ENCODE measurements around the gene SIPA1L3.

DNA sequence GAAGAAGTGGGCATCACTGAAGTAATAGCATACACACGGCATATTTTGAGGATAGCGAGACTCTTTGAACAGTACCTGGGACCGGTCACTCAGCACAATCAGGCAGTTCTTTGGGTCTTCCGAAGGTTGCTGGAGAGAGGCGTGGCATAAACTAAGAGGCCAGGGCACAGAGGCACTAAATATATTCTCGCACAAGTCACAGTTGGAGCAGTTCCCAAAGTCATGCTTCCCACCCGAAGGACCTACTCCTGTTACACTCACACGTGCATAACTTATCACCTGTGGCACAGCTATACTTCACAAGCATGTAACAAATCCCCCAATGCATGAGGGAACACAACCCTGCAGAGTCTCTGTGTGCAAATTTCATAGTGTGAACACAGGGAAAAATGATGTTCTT lies 10.8 kb upstream of the SIPA1L3 start:
- TF ChIP-seq, protein P1, sequence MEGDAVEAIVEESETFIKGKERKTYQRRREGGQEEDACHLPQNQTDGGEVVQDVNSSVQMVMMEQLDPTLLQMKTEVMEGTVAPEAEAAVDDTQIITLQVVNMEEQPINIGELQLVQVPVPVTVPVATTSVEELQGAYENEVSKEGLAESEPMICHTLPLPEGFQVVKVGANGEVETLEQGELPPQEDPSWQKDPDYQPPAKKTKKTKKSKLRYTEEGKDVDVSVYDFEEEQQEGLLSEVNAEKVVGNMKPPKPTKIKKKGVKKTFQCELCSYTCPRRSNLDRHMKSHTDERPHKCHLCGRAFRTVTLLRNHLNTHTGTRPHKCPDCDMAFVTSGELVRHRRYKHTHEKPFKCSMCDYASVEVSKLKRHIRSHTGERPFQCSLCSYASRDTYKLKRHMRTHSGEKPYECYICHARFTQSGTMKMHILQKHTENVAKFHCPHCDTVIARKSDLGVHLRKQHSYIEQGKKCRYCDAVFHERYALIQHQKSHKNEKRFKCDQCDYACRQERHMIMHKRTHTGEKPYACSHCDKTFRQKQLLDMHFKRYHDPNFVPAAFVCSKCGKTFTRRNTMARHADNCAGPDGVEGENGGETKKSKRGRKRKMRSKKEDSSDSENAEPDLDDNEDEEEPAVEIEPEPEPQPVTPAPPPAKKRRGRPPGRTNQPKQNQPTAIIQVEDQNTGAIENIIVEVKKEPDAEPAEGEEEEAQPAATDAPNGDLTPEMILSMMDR (IDR thresholded peaks at IDR 0.05; ENCODE audit: low read depth, low read length): no peak
- no peak for TF ChIP-seq POLR2A (IDR thresholded peaks at IDR 0.05; ENCODE audit: extremely low read depth, insufficient read length)
- TF ChIP-seq, protein P2, sequence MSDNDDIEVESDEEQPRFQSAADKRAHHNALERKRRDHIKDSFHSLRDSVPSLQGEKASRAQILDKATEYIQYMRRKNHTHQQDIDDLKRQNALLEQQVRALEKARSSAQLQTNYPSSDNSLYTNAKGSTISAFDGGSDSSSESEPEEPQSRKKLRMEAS (IDR thresholded peaks at IDR 0.05; ENCODE audit: low read depth, low read length): no peak
- TF ChIP-seq MYC (IDR thresholded peaks at IDR 0.05; ENCODE audit: low read depth, low read length): no peak

Measured in NB4 (cell line).